Activated CD4-positive, alpha-beta T cell treated with anti-CD3 and anti-CD28 coated beads, Interleukin-2, amount 50 U/mL, for 48 hours (primary cell): ENCODE measurements around the gene PARD3.
A peak's percentile ranks its signal among the peaks of the same experiment; 100 is the strongest.

Experiments
- DNase-seq, 2 experiments: peaks; one replicate each; pipeline ENCODE4 v3.0.0-alpha.2; 2020

The PARD3 gene

GRCh38 chr10:34821587-34822585, 6.8 kb upstream of the PARD3 start:
- DNase-seq, result no peak

DNA sequence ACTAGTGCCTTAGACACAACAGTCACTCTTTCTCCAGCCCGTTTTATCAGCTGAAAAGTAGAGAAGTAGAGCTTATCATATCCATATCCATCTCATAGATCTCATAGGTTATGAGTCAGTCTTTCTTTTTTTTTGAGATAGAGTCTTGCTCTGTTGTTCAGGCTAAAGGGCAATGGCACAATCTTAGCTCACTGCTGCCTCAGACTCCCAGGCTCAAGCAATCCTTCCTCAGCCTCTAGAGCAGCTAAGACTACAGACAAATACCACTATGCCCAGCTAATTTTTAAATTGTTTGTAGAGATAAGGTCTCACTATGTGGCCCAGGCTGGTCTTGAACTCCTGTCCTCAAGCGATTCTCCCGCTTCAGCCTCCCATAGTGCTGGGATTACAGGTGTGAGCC, 2.5 kb upstream of the PARD3 start:
- DNase-seq, result no peak

DNA sequence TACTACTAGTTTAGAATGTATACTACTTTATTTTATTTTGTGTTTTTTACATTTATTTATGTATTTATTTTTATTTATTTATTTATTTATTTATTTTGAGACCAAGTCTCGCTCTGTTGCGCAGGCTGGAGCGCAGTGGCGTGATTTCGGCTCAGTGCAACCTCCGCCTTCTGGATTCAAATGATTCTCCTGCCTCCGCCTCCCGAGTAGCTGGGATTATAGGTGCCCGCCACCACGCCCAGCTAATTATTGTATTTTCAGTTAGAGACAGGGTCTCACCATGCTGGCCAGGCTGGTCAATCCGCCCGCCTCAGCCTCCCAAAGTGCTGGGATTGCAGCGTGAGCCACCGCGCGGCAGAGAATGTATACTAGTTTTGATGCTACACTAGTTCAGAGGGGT, 2.0 kb upstream of the PARD3 start:
- DNase-seq, result no peak

- DNase-seq, result no peak
Measured at GRCh38 chr10:34816501-34817002, 1.5 kb upstream of the PARD3 start.

DNA sequence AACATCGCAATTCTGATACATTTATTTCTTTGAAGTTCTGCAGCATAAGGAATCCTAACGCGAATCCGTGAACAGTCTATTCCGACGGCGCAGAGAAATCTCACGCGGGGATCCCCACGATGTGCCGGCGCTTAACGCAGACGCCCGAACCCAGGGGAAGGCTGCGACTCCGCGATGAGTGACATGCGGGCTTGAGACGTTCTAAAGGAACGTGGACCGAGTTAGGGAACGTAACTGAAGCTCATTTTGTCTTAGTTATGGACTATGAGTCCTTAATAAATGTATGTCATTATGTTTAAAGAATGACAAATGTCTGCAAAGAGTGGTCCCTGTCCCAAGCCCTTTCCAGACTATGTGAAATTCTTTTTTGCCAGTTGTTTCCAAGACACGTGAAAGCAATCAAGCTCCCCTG, 995 bp upstream of the PARD3 start:
- DNase-seq, result no peak

DNA sequence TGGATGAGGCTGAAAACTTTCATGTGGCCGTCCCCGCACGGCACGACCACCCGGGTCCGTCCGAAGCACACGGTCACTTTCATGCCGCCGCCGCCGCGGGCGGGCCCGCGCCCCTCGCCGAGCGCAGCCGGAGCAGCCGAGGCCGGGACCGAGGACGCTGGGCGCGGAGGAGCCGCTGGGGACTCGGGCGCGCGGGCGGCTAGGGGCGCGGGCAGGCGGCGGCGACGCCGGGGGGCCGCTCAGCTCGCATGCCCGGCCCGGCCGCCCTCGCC, 247 bp downstream of the PARD3 start:
- DNase-seq, result no peak

DNA sequence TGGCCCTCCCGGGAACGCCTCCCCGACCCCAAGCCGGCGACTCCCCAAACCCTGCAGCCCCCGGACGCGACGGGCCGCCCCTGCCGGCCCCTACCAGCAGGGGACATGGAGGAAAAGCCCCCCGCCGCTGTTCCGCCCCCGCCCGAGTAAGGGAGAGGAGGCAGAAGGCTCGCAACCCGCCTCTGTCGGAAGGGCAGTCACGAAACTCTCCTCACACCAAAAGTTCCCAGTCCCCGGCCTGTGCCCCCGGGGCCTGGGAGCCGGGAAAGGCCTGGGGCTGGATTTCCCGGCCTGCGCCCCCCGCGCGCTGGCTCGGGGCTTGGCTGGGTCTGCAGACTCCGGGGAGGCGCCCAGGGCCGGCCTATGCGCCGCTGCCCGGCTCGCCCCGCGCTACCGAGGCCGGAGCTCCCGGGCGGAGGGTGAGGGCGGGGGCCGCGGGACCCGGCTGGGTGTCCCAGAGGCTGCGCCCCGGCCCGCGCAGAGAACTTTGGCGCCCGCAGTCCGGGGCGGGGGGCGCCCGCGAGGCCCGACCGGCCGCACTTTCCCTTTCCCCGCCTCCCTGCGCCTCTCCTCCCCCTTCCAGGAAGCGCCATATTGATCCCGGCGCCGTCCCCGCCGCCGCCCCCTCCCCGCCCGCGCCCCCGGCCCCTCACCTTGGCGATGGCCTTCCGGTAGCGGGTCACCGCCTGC, 728 bp downstream of the PARD3 start:
- DNase-seq, result peak in 1 of 2 experiments; percentile 5

DNA sequence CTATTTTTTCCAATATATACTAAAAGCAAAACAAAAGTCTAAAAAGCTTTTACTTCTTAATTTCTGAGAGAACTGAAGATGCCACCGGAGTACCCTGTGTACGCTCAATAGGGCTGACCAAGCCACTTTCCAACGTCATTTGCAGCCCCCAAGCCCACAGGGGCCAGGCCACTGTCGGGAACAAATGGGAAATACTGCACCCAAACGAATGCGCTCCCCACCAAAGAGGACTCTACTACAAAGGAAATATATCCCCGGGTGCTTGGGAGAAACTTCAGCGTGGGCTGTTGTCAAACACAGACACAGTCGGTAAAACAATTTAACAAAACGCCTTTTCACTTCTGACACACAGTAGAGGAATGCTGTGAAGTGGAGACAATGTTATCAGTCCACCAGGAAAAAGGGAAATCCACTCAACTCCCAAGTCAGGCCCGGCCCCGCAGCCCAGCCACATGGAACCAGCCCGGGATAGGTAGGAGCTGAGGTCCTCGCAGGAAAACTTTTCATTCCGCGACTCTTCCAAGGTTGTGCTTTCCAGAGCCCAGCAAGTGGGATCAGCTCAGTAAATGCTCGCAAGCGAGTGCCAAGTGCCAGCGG, 1.4 kb downstream of the PARD3 start:
- no peak for DNase-seq

DNA sequence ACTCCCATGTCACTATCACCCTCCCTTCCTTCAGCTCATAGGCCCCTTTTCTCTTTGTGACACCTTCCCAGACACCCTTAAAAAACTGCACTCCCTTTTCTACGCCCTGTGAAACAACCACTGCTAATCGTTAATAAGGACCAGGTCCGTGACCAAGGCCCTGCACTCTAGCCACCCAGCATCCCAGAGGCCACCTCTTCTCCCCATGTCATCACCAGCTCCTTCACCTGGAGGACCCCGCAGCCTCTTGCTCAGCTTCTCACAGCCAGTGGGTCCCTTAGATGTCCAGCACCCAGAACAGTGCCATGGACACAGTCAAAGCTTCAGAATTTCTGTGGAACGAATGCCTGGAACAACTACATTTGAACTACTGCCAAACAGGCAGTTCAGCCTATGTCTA, 2.3 kb downstream of the PARD3 start:
- DNase-seq, result no peak

DNA sequence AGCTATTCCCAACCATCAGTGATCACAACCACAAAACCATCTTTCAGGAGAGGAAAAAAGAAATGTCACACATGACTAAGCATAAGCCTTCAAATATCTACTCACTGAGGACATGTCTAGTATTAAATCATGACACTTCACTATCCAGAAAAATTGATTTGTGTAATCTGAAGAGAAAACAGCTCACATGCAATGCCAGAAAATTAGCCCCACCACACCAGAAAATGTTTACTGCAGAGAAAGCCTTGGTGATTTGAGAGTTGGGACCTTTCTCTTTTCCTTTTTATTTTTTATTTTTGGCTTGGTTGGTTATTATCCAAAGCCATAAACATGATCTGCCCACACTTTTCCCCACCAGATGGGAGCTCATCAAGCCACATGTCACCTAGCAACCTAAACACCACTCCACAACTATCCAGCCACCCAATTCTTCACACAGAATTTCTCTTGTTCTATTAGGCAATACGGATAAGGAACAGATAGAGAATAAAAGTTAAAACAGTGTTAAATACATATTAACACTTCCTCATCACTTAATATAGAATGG, 3.1 kb downstream of the PARD3 start:
- no peak for DNase-seq

GRCh38 chr10:34811126-34811967, 3.7 kb downstream of the PARD3 start:
- no peak for DNase-seq

- DNase-seq, result no peak
Measured at GRCh38 chr10:34809796-34810195, 5.3 kb downstream of the PARD3 start.

- no peak for DNase-seq
Measured at GRCh38 chr10:34808801-34809745, 6.0 kb downstream of the PARD3 start.

- DNase-seq, result no peak
Measured at GRCh38 chr10:34808336-34808735, 6.8 kb downstream of the PARD3 start.

GRCh38 chr10:34804306-34804705, 10.8 kb downstream of the PARD3 start:
- DNase-seq, result no peak

GRCh38 chr10:34802692-34803091, 12.4 kb downstream of the PARD3 start:
- DNase-seq, result no peak

DNA sequence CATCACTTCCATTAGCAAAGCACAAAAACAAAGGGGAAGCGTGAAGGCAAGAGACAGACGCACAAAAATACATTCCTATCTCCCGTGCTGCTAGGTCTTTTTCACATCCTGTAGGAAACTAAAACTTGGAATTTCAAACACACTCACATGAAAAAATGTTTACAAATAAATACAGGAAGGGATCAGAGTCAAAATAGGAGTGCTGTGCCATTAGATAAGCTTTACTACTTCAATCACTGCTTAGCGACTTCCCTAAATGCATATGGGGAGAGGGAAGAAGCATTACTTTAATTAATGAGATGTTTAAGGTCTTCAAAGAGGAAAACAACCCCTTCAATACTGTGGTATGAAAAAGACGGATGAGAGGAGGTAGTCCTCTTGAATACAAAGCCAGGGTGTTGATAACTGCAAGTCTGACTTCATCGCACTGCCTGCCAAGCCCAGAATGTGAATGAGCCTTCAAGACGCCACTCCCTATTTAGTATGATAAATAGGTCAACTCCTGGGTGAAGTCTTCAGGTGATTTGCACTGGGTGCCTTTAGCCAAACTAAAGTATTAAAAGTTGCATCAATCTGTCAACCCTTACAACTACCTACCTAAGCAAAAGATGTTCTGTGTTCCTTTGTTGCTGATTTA, 13.9 kb downstream of the PARD3 start:
- DNase-seq, result no peak

- no peak for DNase-seq
Measured at GRCh38 chr10:34800624-34801023, 14.5 kb downstream of the PARD3 start.

DNA sequence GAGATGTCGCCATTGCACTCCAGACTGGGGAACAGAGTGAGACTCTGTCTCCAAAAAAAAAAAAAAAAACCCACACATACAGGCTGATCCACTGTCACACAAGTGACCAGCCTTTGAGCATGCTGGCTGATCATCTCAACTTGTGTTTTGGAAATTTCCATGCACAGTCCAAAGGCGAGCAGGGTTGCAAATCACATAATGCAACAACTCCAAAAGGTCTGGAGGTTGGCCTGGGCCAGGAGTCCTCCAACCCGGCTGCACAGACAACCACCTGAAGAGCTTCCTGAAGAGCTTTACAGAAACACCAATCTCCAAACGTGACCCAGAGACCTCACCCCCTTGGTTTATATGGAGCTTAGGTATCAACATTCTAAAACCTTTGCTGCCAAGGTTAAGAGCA, 16.4 kb downstream of the PARD3 start:
- DNase-seq, result no peak

DNA sequence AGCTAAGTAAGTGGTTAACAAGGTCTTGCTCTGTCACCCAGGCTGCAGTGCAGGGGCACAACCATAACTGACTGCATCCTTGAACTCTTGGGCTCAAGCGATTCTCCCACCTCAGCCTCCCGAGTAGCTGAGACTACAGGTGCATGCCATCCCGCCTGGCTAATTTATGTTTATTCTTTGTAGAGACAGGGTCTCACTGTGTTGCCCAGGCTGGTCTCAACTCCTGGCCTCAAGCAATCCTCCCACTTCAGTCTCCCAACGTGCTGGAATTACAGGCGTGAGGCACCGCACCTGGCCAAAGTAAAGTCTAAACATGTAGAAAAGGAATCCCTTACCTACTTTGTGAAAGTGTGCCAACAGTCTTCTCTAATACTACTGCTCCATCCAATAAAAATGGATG, 17.9 kb downstream of the PARD3 start:
- no peak for DNase-seq

DNA sequence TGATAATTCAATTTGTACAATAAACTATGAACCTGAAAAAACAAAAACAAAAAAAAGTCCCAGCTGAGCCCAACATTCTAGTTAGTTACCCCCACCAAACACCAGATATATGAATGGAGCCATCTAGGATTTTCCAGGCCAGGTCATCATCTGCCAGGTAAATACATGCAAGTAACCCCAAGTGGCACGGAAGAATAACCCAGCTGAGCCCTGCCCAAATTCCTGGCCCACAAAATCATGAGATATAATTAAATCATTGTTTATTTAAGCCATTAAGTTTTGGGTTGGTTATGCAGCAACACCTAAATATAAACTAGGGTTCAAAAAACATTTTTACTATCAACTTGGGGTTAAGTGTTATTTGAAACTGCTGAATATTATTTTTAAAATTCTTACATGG, 19.0 kb downstream of the PARD3 start:
- DNase-seq, result no peak
